Measurements from ENCODE around the gene CACNA1C. TPM values are rescaled to one million over a fixed set of nuclear protein-coding genes. Genes with fewer than 3 reads are reported as not detected.

CACNA1C gene
- total RNA-seq, 1 experiment from 2014 or later: 1.1 TPM

DNA sequence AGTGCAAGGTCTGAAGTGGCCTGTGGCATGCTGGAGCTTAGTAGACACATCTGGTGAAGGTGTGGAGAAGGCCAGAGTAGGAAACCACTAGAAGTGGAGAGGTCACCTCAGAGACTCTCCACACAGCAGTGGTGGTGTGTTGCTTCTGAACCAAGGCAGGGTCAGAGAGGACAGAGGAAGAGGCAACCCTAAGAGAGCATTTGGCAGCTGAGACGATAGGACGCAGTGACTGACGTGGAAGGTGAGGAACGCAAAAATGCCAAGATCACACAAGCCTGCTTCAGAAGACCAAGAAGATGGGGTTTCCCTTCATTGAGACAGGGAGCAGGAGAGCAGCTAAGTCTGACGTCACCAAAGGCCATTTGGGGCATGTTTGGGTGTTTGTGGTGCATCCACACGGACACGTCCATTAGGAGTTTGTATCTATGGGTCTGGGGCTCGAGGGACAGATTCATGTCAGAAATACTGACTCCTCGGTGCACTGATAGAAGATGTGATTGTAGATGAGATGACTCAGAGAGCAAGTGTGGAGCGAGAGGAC lies 338.1 kb downstream of the CACNA1C start:
- Histone ChIP-seq H3K56ac (ENCODE audit: insufficient read length, low read depth, low read length) (no peak overlapping the region), H3K9ac (ENCODE audit: extremely low read depth, insufficient read length, low read length) (no peak overlapping the region), H4K5ac (ENCODE audit: insufficient read length, low read depth, low read length) (no peak overlapping the region), H2AFZ (ENCODE audit: low read length) (no peak overlapping the region), H2BK5ac (ENCODE audit: insufficient read length, low read length) (no peak overlapping the region), H3T11ph (ENCODE audit: low read length) (no peak overlapping the region), H3K79me1 (ENCODE audit: insufficient read depth, low read depth, low read length, poor library complexity, severe bottlenecking) (no peaks in the 10 kb centered on the region), H4K91ac (ENCODE audit: insufficient read length, low read depth, low read length) (no peak overlapping the region), H3K4me1 (ENCODE audit: insufficient read depth, low read length) (no peaks in the 10 kb centered on the region), H3K4me2 (ENCODE audit: insufficient read depth, insufficient read length, low read length) (no peak overlapping the region), H3K79me2 (ENCODE audit: insufficient read depth, low read length) (no peaks in the 10 kb centered on the region), H3K27me3 (ENCODE audit: insufficient read depth, low read length) (no peaks in the 10 kb centered on the region), H3K23me2 (ENCODE audit: insufficient read length, low read depth, low read length, poor library complexity, severe bottlenecking) (no peaks in the 10 kb centered on the region), H2AK5ac (ENCODE audit: insufficient read length, low read length) (no peak overlapping the region), H4K20me1 (ENCODE audit: control insufficient read depth, insufficient read depth, insufficient read length) (no peaks in the 10 kb centered on the region), H2BK12ac (ENCODE audit: insufficient read length, low read depth, low read length) (no peak overlapping the region), H2BK15ac (ENCODE audit: low read depth, low read length) (no peak overlapping the region), H3K18ac (ENCODE audit: insufficient read length, low read depth, low read length) (peak overlapping the region; percentile 36), H3K4ac (ENCODE audit: low read depth, low read length) (no peak overlapping the region), H4K8ac (replicated peaks; ENCODE audit: insufficient read length, low read depth, low read length) (peak overlapping the region; percentile 51), H3K27ac (ENCODE audit: insufficient read length, low read depth, low read length) (no peak overlapping the region), H3K23ac (ENCODE audit: insufficient read length, low read depth, low read length) (no peak overlapping the region), H2BK20ac (ENCODE audit: low read depth, low read length, poor library complexity, severe bottlenecking) (no peak overlapping the region), H3K9me3 (ENCODE audit: control insufficient read depth, low read depth, low read length) (no peaks in the 10 kb centered on the region), H3K14ac (ENCODE audit: insufficient read depth, low read length) (no peak overlapping the region; the same call in 1 of the 2 replicates), H2BK120ac (ENCODE audit: low read depth, low read length, poor library complexity, severe bottlenecking) (no peak overlapping the region)
- Mint-ChIP-seq H3K27ac (no peak overlapping the region; a peak in 1 of 7 replicates), H3K9me3 (no peaks in the 10 kb centered on the region), H3K36me3 (ENCODE audit: insufficient read depth in 1 of 3, low read depth in 3 of 3) (no peaks in the 10 kb centered on the region), H3K27me3 (ENCODE audit: low read depth) (no peaks in the 10 kb centered on the region; the same call in 1 of the 2 replicates), H3K4me3 (no peak overlapping the region), H3K4me1 (peaks cover 2% of the 10 kb centered on the region in 2 experiments; a peak in 1 of 4 replicates)
- no CpG with 5 or more reads among the region's 10 CpGs for WGBS (ENCODE audit: extremely low coverage, insufficient read length, low lambda C conversion rate)
- TF ChIP-seq, protein P1, sequence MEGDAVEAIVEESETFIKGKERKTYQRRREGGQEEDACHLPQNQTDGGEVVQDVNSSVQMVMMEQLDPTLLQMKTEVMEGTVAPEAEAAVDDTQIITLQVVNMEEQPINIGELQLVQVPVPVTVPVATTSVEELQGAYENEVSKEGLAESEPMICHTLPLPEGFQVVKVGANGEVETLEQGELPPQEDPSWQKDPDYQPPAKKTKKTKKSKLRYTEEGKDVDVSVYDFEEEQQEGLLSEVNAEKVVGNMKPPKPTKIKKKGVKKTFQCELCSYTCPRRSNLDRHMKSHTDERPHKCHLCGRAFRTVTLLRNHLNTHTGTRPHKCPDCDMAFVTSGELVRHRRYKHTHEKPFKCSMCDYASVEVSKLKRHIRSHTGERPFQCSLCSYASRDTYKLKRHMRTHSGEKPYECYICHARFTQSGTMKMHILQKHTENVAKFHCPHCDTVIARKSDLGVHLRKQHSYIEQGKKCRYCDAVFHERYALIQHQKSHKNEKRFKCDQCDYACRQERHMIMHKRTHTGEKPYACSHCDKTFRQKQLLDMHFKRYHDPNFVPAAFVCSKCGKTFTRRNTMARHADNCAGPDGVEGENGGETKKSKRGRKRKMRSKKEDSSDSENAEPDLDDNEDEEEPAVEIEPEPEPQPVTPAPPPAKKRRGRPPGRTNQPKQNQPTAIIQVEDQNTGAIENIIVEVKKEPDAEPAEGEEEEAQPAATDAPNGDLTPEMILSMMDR (conservative IDR thresholded peaks at IDR 0.05): no peak
- peak; percentile 15 for DNase-seq

Data from H9 (cell line).